Activated CD8-positive, alpha-beta T cell treated with anti-CD3 and anti-CD28 coated beads for 36 hours (primary cell): ENCODE results near the gene AK8. TPM values are rescaled to one million over a fixed set of nuclear protein-coding genes. Genes with fewer than 3 reads are reported as not detected.
"Not testable (repeated sequence)": the region's sequence is repeated elsewhere in the genome, so short reads cannot be mapped to it uniquely, and the experiment has no call there.

Experiments
- ATAC-seq: fragments of 200-7000 bp; cut with Tn5 transposase; one replicate; pipeline ENCODE4 v1.10.0; 2021; ENCODE audit warnings: mild to moderate bottlenecking, moderate library complexity
- CTCF ChIA-PET: fragments of 350-600 bp; sonication (Branson Sonifier 250); formaldehyde crosslinking; loops from one replicate; lab custom pipeline; 2021; ENCODE audit warnings: antibody characterized with exemption; lab: Charles Lee
- POLR2A ChIA-PET: fragments of 350-600 bp; sonication (Branson Sonifier 250); formaldehyde crosslinking; loops from one replicate; lab custom pipeline; 2021; ENCODE audit warnings: antibody characterized with exemption; lab: Charles Lee
- DNase-seq: peaks from one replicate; pipeline ENCODE4 v3.0.0-alpha.2; 2020
- H3K27ac Mint-ChIP-seq: one replicate; pipeline ENCODE4 v1.8.0; 2021; ENCODE audit warnings: mild to moderate bottlenecking, mixed read lengths
- H3K27me3 Mint-ChIP-seq: one replicate; pipeline ENCODE4 v1.8.0; 2021; ENCODE audit warnings: mixed read lengths
- H3K36me3 Mint-ChIP-seq: one replicate; pipeline ENCODE4 v1.8.0; 2021; ENCODE audit warnings: low read depth, mixed read lengths
- H3K4me1 Mint-ChIP-seq: one replicate; pipeline ENCODE4 v1.8.0; 2021; ENCODE audit warnings: low read depth, mixed read lengths
- H3K4me3 Mint-ChIP-seq: one replicate; pipeline ENCODE4 v1.8.0; 2021; ENCODE audit warnings: mild to moderate bottlenecking, moderate library complexity, mixed read lengths
- H3K9me3 Mint-ChIP-seq: one replicate; pipeline ENCODE4 v1.8.0; 2021; ENCODE audit warnings: mixed read lengths
- intact Hi-C: fragments of 100-400 bp; cut with micrococcal nuclease; formaldehyde crosslinking; loops from one replicate; pipeline ENCODE4 v1.10.0; 2022
- total RNA-seq, 2 experiments: library from RNA; stranded (reverse); gene quantifications; one replicate each; pipeline ENCODE4 v1.2.3, GENCODE V29; 2021
- TF ChIP-seq, protein P1 (sequence below): fragments of 200-600 bp; IDR thresholded peaks from one replicate; pipeline ENCODE4 v1.8.0; 2022; ENCODE audit warnings: antibody characterized with exemption, mild to moderate bottlenecking

The AK8 gene
- total RNA-seq, 2 experiments from 2014 or later, result not detected

DNA sequence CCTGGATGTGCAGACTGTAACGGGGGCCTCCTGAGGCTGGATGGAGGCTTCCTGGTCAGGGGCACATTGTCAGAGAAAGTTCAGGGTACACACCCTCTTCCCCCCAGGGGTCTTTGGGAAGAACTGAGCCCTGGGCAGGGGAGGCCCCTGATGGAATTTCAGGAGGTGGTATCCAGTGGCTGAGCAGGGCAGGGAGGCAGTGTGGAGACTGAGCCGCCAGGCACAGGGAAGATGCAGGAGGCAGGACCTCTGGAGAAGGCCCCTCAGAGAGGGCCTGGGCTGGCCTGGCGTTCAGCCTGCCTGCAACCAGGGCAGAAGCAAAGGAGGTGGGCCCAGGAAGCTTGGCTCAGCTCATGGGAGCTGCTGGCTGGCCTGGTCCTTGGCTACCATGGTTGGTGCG lies 154.3 kb downstream of the AK8 start:
- CTCF ChIA-PET, result no interaction called here
- Mint-ChIP-seq H3K4me1 (no peaks in the 10 kb centered on the region), H3K9me3 (no peaks in the 10 kb centered on the region), H3K27ac (no peak overlapping the region), H3K27me3 (peaks cover 6% of the 10 kb centered on the region), H3K4me3 (no peak overlapping the region), H3K36me3 (no peaks in the 10 kb centered on the region)
- ATAC-seq (no peak), DNase-seq (no peak)
- POLR2A ChIA-PET, result no interaction called here
- intact Hi-C loops, result no loop called here
- TF ChIP-seq, protein P1, sequence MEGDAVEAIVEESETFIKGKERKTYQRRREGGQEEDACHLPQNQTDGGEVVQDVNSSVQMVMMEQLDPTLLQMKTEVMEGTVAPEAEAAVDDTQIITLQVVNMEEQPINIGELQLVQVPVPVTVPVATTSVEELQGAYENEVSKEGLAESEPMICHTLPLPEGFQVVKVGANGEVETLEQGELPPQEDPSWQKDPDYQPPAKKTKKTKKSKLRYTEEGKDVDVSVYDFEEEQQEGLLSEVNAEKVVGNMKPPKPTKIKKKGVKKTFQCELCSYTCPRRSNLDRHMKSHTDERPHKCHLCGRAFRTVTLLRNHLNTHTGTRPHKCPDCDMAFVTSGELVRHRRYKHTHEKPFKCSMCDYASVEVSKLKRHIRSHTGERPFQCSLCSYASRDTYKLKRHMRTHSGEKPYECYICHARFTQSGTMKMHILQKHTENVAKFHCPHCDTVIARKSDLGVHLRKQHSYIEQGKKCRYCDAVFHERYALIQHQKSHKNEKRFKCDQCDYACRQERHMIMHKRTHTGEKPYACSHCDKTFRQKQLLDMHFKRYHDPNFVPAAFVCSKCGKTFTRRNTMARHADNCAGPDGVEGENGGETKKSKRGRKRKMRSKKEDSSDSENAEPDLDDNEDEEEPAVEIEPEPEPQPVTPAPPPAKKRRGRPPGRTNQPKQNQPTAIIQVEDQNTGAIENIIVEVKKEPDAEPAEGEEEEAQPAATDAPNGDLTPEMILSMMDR, result no peak

DNA sequence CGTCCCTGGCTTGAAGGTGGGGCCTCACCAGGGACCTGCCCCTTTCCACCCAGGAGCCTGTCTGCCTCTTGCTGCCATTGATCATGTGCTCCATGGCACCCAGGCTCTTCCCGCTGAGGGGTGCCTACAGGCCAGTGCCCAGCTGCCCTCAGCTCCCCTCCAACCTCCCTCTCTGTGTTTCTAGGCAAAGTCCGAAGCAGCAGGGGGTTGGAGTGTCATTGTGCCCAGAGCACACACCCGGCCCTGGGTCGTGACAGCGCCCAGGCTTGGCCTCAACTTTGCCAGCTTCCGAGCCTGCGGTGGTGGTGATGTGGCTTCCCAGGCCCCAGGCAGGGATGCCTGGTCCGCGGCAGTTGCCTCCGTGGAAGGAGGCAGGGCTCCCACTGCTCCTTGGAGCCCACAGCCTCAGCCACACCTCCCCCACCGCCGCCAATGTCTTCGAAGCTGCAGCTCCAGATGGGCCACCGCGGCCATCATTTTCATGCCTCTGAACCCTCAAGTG lies 155.5 kb downstream of the AK8 start:
- POLR2A ChIA-PET, result no interaction called here
- ATAC-seq (no peak), DNase-seq (no peak)
- no peaks in the 10 kb centered on the region for H3K36me3 Mint-ChIP-seq
- no peaks in the 10 kb centered on the region for H3K4me1 Mint-ChIP-seq
- TF ChIP-seq, protein P1, result no peak
- peaks cover 13% of the 10 kb centered on the region for H3K27me3 Mint-ChIP-seq
- no peak overlapping the region for H3K27ac Mint-ChIP-seq
- intact Hi-C loops, result no loop called here
- CTCF ChIA-PET, result no interaction called here
- H3K4me3 Mint-ChIP-seq, result no peak overlapping the region
- no peaks in the 10 kb centered on the region for H3K9me3 Mint-ChIP-seq

DNA sequence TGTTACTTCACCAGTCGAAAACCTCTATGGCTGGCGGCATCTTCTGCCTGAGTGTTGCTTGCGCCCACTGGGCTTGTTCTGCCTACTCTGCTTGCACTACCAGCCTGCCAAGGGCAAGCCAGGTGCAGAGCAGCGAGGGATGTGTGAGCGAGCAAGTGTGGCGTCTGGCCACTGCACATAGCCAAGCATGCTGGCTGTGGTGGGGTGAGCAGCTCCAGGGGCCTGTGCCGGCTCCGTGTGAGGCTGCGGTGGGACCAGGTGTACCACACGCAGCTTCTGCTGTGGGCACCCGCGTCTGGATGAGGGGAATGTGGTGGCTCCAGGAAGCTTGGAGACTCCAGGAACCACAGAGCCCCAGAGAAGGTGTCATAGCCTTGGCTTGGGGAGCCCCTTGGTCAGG lies 156.4 kb downstream of the AK8 start:
- ATAC-seq, result no peak
- H3K4me3 Mint-ChIP-seq, result no peak overlapping the region
- ChIA-PET CTCF (no interaction called here), POLR2A (interaction anchor here (0.6 kb wide), 1 partner anchor 10 kb away, joined by 4 read pairs; no protein-coding TSS in a partner anchor)
- H3K9me3 Mint-ChIP-seq, result no peaks in the 10 kb centered on the region
- H3K4me1 Mint-ChIP-seq, result no peaks in the 10 kb centered on the region
- TF ChIP-seq, protein P1, result no peak
- no peak for DNase-seq
- no peaks in the 10 kb centered on the region for H3K36me3 Mint-ChIP-seq
- H3K27ac Mint-ChIP-seq, result no peak overlapping the region
- peaks cover 22% of the 10 kb centered on the region for H3K27me3 Mint-ChIP-seq
- intact Hi-C loops, result no loop called here

DNA sequence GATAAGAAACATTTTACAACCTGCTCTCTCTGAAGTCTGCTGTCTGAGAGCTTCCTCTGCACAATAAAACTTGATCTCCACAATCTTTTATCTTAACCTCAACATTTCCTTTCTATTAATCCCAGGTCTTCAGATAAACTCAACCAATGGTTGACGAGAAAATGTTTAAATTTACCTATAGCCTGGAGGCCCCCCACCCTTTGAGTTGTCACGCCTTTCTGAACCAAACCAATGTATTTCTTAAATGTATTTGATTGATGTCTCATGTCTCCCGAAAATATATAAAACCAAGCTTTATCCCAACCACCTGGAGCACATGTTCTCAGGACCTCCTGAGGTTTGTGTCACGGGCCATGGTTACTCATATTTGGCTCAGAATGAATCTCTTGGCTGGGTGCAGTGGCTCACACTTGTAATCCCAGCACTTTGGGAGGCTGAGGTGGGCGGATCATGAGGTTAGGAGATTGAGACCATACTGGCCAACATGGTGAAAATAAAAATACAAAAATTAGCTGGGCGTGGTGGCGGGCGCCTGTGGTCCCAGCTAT lies 159.6 kb downstream of the AK8 start:
- H3K27ac Mint-ChIP-seq, intact Hi-C loops, H3K36me3 Mint-ChIP-seq, DNase-seq, H3K4me1 Mint-ChIP-seq, H3K4me3 Mint-ChIP-seq, H3K9me3 Mint-ChIP-seq, ATAC-seq: not testable (repeated sequence)
- ChIA-PET CTCF (interaction anchor here (1.2 kb wide), 1 partner anchor 8 kb away, joined by 3 read pairs; no protein-coding TSS in a partner anchor), POLR2A (interaction anchor here (0.9 kb wide), 2 partner anchors 11 to 40 kb away, joined by 3 read pairs; no protein-coding TSS in a partner anchor)
- H3K27me3 Mint-ChIP-seq, result peaks cover 22% of the 10 kb centered on the region

DNA sequence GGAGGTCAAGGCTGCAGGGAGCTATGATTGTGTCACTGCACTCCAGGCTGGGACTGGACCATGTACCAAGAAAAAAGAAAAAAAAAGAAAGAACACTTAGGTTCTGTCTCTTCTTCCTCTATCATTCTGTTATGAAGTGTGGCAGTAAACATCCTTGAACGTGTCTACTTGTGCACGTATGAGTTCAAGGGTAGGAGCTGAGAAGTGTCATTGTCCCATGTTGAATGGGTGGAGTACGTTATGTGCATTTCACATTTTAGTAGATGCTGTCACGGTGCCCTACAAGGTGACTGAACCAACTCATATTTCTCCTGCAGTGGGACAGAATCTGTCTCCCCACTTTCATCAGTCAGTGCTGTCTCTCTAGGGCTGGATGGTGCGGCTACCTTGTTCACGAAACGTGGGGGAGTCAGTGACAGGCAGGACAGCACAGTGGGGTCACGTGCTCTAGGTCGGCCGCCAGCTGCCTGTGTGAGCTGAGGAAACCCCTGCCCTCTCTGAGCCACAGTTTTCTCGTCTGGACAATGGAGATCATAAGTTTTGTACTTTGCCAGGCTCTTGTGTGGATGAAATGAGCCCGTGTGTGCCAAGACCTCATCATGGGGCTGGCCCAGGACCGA lies 160.6 kb downstream of the AK8 start:
- Mint-ChIP-seq H3K9me3 (no peaks in the 10 kb centered on the region), H3K27me3 (peaks cover 19% of the 10 kb centered on the region), H3K27ac (no peak overlapping the region), H3K4me3 (no peak overlapping the region), H3K4me1 (no peaks in the 10 kb centered on the region), H3K36me3 (no peaks in the 10 kb centered on the region)
- CTCF ChIA-PET, result no interaction called here
- intact Hi-C loops, result no loop called here
- TF ChIP-seq, protein P1, result no peak
- ATAC-seq (no peak), DNase-seq (no peak)
- POLR2A ChIA-PET, result interaction anchor here (0.9 kb wide), 2 partner anchors 10 to 39 kb away, joined by 3 read pairs; no protein-coding TSS in a partner anchor
